ENCODE measurements around the gene SULF2. TPM values are rescaled to one million over a fixed set of nuclear protein-coding genes. Genes with fewer than 3 reads are reported as not detected.

SULF2 gene
- total RNA-seq, 2 donors from 2014 or later = 9.1 to 34.3 TPM

DNA sequence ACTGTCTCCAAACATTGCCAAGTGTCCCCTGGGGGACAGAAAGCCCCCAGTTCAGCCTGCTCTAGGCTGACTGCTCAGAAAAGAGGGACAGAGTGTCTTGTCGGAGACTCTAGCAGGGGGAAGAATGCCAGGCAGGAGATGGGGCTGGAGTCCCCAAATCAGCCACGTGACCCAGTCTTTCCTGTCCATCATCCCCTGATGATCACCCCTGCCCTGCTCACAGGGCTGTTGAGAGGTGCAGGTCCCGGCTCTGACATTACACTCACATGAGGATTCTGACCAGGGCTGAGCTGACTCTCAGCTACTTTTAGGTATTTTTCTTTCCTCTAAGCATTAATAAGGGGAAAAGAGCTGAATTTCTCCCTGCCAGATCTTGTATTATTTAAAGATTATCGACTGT lies 115.8 kb downstream of the SULF2 start:
- Histone ChIP-seq H3K4me3 (no peak overlapping the region), H3K36me3 (replicated peaks in 1 of 2; ENCODE audit: insufficient read depth in 1 of 2, low read depth in 2 of 2) (no peaks in the 10 kb centered on the region), H3K27ac (no peak overlapping the region), H3K9me3 (no peaks in the 10 kb centered on the region), H3K4me1 (no peaks in the 10 kb centered on the region), H3K27me3 (no peaks in the 10 kb centered on the region)
- intact Hi-C loops (cut with DNase I) = no loop called here
- TF ChIP-seq CTCF (IDR thresholded peaks at IDR 0.05) (no peak), POLR2A (IDR thresholded peaks at IDR 0.05) (no peak)
- ATAC-seq (no peak), DNase-seq (no peak)
- WGBS, 2 donors = 66 to 80% methylated on average over 1 to 4 of the region's 4 CpGs

- ATAC-seq = no peak
- TF ChIP-seq POLR2A (IDR thresholded peaks at IDR 0.05) = no peak
- no peak for TF ChIP-seq CTCF (IDR thresholded peaks at IDR 0.05)
- DNase-seq = no peak
- Histone ChIP-seq H3K9me3 (no peaks in the 10 kb centered on the region), H3K4me1 (no peaks in the 10 kb centered on the region), H3K36me3 (replicated peaks in 1 of 2; ENCODE audit: insufficient read depth in 1 of 2, low read depth in 2 of 2) (no peaks in the 10 kb centered on the region), H3K4me3 (no peak overlapping the region), H3K27ac (no peak overlapping the region), H3K27me3 (no peaks in the 10 kb centered on the region)
- intact Hi-C loops (cut with DNase I) = no loop called here
- WGBS, 2 donors = 54 to 73% methylated on average over 8 of the region's 8 CpGs
These were observed 116.2 kb downstream of the SULF2 start for GRCh38 chr20:47669152-47669425.

- intact Hi-C loops (cut with DNase I) = no loop called here
- 76 to 82% methylated on average over 20 to 23 of the region's 23 CpGs for WGBS, 2 donors
- DNase-seq = no peak
These were observed 116.7 kb downstream of the SULF2 start for GRCh38 chr20:47668313-47669151.

DNA sequence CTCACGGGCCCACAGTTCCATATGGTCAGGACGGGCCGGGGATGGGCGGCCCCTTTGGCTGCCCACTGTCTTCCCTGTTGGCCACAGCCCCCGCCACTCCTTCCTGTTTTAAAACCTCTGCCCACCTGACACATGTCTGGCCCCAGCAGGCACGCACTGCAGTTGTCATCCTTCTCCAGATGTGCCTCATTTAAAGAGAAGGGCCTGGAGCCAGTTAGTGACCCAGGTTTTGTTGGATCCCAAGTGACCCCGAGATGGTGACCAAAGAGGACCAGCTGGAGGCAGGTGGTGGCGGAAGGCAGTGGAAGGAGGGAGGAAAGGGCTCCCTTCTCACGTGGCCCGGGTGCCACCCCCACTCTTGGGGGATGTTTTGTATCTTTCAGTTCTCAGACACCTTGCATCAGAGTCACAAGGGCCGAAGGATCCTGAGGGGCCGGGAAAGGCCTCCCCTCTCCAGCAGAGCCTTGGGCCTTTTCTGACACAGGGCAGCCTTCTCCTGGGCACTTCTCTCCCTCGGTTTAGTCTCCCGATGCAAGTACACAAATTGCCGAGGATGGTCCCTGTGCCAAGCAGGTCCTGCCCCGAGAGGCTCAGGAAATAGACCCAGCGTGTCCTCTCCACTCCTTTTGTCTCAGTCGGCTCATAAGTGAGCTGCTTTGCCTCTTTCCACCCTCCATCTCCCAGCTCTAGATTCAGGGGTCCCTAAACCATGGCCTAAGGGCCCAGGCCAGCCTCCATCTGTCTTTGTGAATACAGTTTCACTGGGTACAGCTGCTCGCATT lies 117.6 kb downstream of the SULF2 start:
- H3K36me3 ChIP-seq (replicated peaks in 1 of 2; ENCODE audit: insufficient read depth in 1 of 2, low read depth in 2 of 2) = no peaks in the 10 kb centered on the region
- intact Hi-C loops (cut with DNase I) = no loop called here
- H3K9me3 ChIP-seq = no peaks in the 10 kb centered on the region
- no peak for DNase-seq
- no peaks in the 10 kb centered on the region for H3K4me1 ChIP-seq
- TF ChIP-seq CTCF (IDR thresholded peaks at IDR 0.05) (no peak), POLR2A (IDR thresholded peaks at IDR 0.05) (no peak)
- no peaks in the 10 kb centered on the region for H3K27me3 ChIP-seq
- H3K4me3 ChIP-seq = no peak overlapping the region
- no peak for ATAC-seq
- H3K27ac ChIP-seq = no peak overlapping the region
- WGBS, 2 donors = 62 to 67% methylated on average over 18 to 19 of the region's 19 CpGs

More at GRCh38 chr20:47668313-47669151, 116.7 kb downstream of the SULF2 start:
- no peaks in the 10 kb centered on the region for H3K36me3 ChIP-seq (replicated peaks in 1 of 2; ENCODE audit: insufficient read depth in 1 of 2, low read depth in 2 of 2)
- H3K27ac ChIP-seq = no peak overlapping the region
- H3K9me3 ChIP-seq = no peaks in the 10 kb centered on the region
- no peaks in the 10 kb centered on the region for H3K4me1 ChIP-seq
- ATAC-seq = no peak
- H3K4me3 ChIP-seq = no peak overlapping the region
- TF ChIP-seq CTCF (IDR thresholded peaks at IDR 0.05) (no peak), POLR2A (IDR thresholded peaks at IDR 0.05) (no peak)
- H3K27me3 ChIP-seq = no peaks in the 10 kb centered on the region

Measured in body of pancreas (tissue), 4 donors.